Panc1 (cell line): ENCODE results near the gene EEA1. TPM values are rescaled to one million over a fixed set of nuclear protein-coding genes. Genes with fewer than 3 reads are reported as not detected.

ENCODE experiments used
- ATAC-seq: fragments of 200-7000 bp; cut with Tn5 transposase; 2 replicates; pipeline ENCODE4 v1.9.1; 2020; ENCODE audit warnings: mild to moderate bottlenecking, moderate library complexity
- BruUV-seq: library from RNA; stranded (reverse); fragments of 400-500 nt; replicated peaks from 2 replicates; lab custom pipeline; 2021; lab: Mats Ljungman, UMichigan
- CTCF ChIA-PET: fragments of 300-600 bp; sonication (Branson Sonifier 250); formaldehyde crosslinking; loops from one replicate; lab custom pipeline; 2022; ENCODE audit warnings: antibody characterized with exemption; lab: Charles Lee
- POLR2A ChIA-PET: fragments of 300-600 bp; sonication (Branson Sonifier 250); formaldehyde crosslinking; loops from one replicate; lab custom pipeline; 2022; ENCODE audit warnings: antibody characterized with exemption; lab: Charles Lee
- DNase-seq: peaks from one replicate; pipeline ENCODE4 v3.0.0-alpha.2; 2010; ENCODE audit warnings: low read depth, low spot score
- H3K27ac ChIP-seq: 2 replicates; pipeline ENCODE4 v1.5.1; 2011; ENCODE audit warnings: mild to moderate bottlenecking, low read length, inconsistent platforms
- H3K27me3 ChIP-seq: fragments of 200-500 bp; sonication (Bioruptor generic); 2 replicates; pipeline ENCODE4 v1.6.0; 2014; ENCODE audit warnings: low read length, inconsistent platforms; ENCODE audit not compliant: control insufficient read depth, insufficient read depth
- H3K36me3 ChIP-seq: fragments of 200-500 bp; sonication (Bioruptor generic); 2 replicates; pipeline ENCODE4 v1.5.1; 2014; ENCODE audit warnings: inconsistent platforms, mild to moderate bottlenecking, low read length, moderate library complexity; ENCODE audit not compliant: control insufficient read depth, insufficient read depth
- H3K4me1 ChIP-seq: 2 replicates; pipeline ENCODE4 v1.5.1; 2011; ENCODE audit warnings: inconsistent platforms, mild to moderate bottlenecking, low read length, moderate library complexity; ENCODE audit not compliant: control insufficient read depth, insufficient read depth
- H3K4me3 ChIP-seq, 2 experiments: 2 replicates each; pipeline ENCODE4 v1.5.1; 2011 to 2012; ENCODE audit warnings: low read depth in 2 of 2, low read length in 2 of 2, mild to moderate bottlenecking in 2 of 2, inconsistent platforms in 1 of 2, moderate library complexity in 1 of 2
- H3K9me3 ChIP-seq: fragments of 200-500 bp; sonication (Bioruptor generic); 2 replicates; pipeline ENCODE4 v1.5.1; 2014; ENCODE audit warnings: low read depth, mild to moderate bottlenecking, inconsistent platforms, low read length, moderate library complexity; ENCODE audit not compliant: control insufficient read depth, insufficient read depth
- CTCF ChIP-seq: fragments of 450-650 bp; IDR thresholded peaks from 2 replicates; pipeline ENCODE4 v1.5.1; 2017; ENCODE audit warnings: mild to moderate bottlenecking
- POLR2AphosphoS5 ChIP-seq: IDR thresholded peaks from 2 replicates; pipeline ENCODE4 v1.6.1; 2012; ENCODE audit warnings: mild to moderate bottlenecking, low read depth, low read length, moderate library complexity
- REST ChIP-seq, 2 experiments: IDR thresholded peaks; 2 replicates each; pipeline ENCODE4 v1.6.1; 2011 to 2012; ENCODE audit warnings: low read depth in 2 of 2, control low read depth in 1 of 2, low read length in 1 of 2, mild to moderate bottlenecking in 1 of 2, moderate library complexity in 1 of 2; ENCODE audit not compliant: insufficient read depth in 1 of 2
- SIN3A ChIP-seq: IDR thresholded peaks from 2 replicates; pipeline ENCODE4 v1.6.1; 2012; ENCODE audit warnings: low read depth, mild to moderate bottlenecking, low read length, moderate library complexity, borderline replicate concordance; ENCODE audit not compliant: insufficient read depth
- TCF7L2 ChIP-seq: IDR thresholded peaks from 2 replicates; pipeline ENCODE4 v1.6.1; 2011; ENCODE audit warnings: mild to moderate bottlenecking, low read depth, low read length, inconsistent platforms
- in situ Hi-C: cut with HindIII; loops from 2 replicates; pipeline ENCODE4 v1.10.0; 2016; ENCODE audit warnings: low sequenced_read_pairs, low pct_unique_long_range_greater_than_20kb
- intact Hi-C: fragments of 100-400 bp; cut with micrococcal nuclease; formaldehyde crosslinking; loops from one replicate; pipeline ENCODE4 v1.10.0; 2022; ENCODE audit not compliant: unreplicated experiment
- total RNA-seq: library from RNA; stranded (reverse); gene quantifications from one replicate; pipeline ENCODE4 v1.2.1, GENCODE V29; 2021; ENCODE audit not compliant: unreplicated experiment

Gene EEA1
- total RNA-seq, 1 experiment from 2014 or later = 15.1 TPM

GRCh38 chr12:92955997-92956663 is 27.0 kb upstream of the EEA1 start:
- no TSS peak for BruUV-seq
- ATAC-seq (no peak), DNase-seq (no peak)
- no peaks in the 10 kb centered on the region for H3K27me3 ChIP-seq
- ChIA-PET POLR2A (no interaction called here), CTCF (no interaction called here)
- H3K4me1 ChIP-seq = no peaks in the 10 kb centered on the region
- no peak overlapping the region for H3K27ac ChIP-seq
- H3K9me3 ChIP-seq = peaks cover 7% of the 10 kb centered on the region; the same call in 1 of the 2 replicates
- no peak overlapping the region for H3K4me3 ChIP-seq
- in situ Hi-C loops = no loop called here
- H3K36me3 ChIP-seq = no peaks in the 10 kb centered on the region
- TF ChIP-seq SIN3A = no peak
- no peak for TF ChIP-seq POLR2AphosphoS5
- TF ChIP-seq REST (IDR thresholded peaks at IDR 0.05; ENCODE audit: insufficient read depth in 1 of 2, low read depth in 2 of 2, low read length in 1 of 2) = no peak
- no peak for TF ChIP-seq TCF7L2
- no peak for TF ChIP-seq CTCF
- intact Hi-C loops = no loop called here

GRCh38 chr12:92953747-92954146 is 24.7 kb upstream of the EEA1 start:
- ChIA-PET CTCF (no interaction called here), POLR2A (no interaction called here)
- no peak for DNase-seq
- BruUV-seq = no TSS peak
- no peak for ATAC-seq
- H3K36me3 ChIP-seq = no peaks in the 10 kb centered on the region
- intact Hi-C loops = no loop called here
- no peak overlapping the region for H3K27ac ChIP-seq
- in situ Hi-C loops = no loop called here
- H3K4me1 ChIP-seq = no peaks in the 10 kb centered on the region
- no peak overlapping the region for H3K4me3 ChIP-seq
- peaks cover 7% of the 10 kb centered on the region; the same call in 1 of the 2 replicates for H3K9me3 ChIP-seq
- H3K27me3 ChIP-seq = no peaks in the 10 kb centered on the region
- TF ChIP-seq CTCF (no peak), REST (IDR thresholded peaks at IDR 0.05; ENCODE audit: insufficient read depth in 1 of 2, low read depth in 2 of 2, low read length in 1 of 2) (no peak), POLR2AphosphoS5 (no peak), TCF7L2 (no peak), SIN3A (no peak)
